Coronary artery (tissue), 2 donors: ENCODE data around the gene ZNF324.

Source experiments
- DNase-seq: peaks from one replicate; pipeline ENCODE4 v3.0.0-alpha.2; 2017; ENCODE audit warnings: low spot score
- H3K27ac ChIP-seq, 2 donors: fragments of 200-600 bp; sonication (generic); one replicate each; pipeline ENCODE4 v1.5.1; 2016 to 2019
- H3K4me3 ChIP-seq: fragments of 200-600 bp; sonication (generic); 2 replicates; pipeline ENCODE4 v1.5.1; 2016; ENCODE audit warnings: mild to moderate bottlenecking, moderate library complexity
- TF ChIP-seq, protein P1 (sequence below): fragments of 200-600 bp; sonication (generic); IDR thresholded peaks from one replicate; pipeline ENCODE4 v1.5.1; 2019; ENCODE audit warnings: antibody characterized with exemption

Gene ZNF324

DNA sequence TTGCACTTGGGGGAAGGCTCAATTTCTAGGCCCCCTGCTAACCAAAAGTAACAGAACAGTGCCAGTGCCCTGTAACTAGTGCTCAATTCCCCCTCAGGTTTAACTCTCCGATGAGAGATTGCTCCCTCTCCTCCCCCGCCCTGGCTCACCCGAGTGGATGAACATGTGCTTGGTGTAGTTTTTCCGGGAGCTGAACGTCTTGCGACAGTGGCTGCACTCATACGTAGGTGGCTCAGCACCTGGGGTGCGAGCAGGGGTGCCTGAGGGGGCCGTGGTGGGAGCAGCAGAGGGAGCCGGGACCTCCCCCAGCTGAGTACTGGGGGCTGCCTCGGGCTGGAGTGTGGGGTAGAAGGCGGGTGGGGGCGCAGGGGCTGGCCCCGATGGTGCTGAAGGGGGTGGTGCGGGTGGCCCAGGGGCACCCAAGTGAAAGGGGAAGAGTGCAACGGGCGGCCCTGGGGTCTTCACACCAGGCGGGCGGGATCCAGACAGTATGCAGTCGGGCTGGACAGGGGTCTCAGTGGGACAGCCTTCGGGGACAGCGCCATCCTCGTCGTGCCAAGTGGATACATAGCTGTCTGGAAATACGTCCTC, 49.5 kb downstream of the ZNF324 start:
- Histone ChIP-seq H3K27ac (no peak overlapping the region), H3K4me3 (no peak overlapping the region)
- DNase-seq: no peak
- TF ChIP-seq, protein P1, sequence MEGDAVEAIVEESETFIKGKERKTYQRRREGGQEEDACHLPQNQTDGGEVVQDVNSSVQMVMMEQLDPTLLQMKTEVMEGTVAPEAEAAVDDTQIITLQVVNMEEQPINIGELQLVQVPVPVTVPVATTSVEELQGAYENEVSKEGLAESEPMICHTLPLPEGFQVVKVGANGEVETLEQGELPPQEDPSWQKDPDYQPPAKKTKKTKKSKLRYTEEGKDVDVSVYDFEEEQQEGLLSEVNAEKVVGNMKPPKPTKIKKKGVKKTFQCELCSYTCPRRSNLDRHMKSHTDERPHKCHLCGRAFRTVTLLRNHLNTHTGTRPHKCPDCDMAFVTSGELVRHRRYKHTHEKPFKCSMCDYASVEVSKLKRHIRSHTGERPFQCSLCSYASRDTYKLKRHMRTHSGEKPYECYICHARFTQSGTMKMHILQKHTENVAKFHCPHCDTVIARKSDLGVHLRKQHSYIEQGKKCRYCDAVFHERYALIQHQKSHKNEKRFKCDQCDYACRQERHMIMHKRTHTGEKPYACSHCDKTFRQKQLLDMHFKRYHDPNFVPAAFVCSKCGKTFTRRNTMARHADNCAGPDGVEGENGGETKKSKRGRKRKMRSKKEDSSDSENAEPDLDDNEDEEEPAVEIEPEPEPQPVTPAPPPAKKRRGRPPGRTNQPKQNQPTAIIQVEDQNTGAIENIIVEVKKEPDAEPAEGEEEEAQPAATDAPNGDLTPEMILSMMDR: no peak

GRCh38 chr19:58516964-58517833, 50.3 kb downstream of the ZNF324 start:
- H3K27ac ChIP-seq: peak overlapping the region in 1 of 2 donors; percentile 98
- TF ChIP-seq, protein P1: no peak
- H3K4me3 ChIP-seq: peak overlapping the region; percentile 93
- no peak for DNase-seq

- TF ChIP-seq, protein P1: no peak
- peak overlapping the region; percentile 93 for H3K4me3 ChIP-seq
- H3K27ac ChIP-seq: peak overlapping the region; percentile 91 to 98
- DNase-seq: no peak
Observed at GRCh38 chr19:58518256-58519086, 51.6 kb downstream of the ZNF324 start.

GRCh38 chr19:58519087-58519354, 52.1 kb downstream of the ZNF324 start:
- TF ChIP-seq, protein P1: no peak
- DNase-seq: peak; percentile 78
- Histone ChIP-seq H3K4me3 (peak overlapping the region; percentile 93), H3K27ac (peak overlapping the region; percentile 91 to 98)

DNA sequence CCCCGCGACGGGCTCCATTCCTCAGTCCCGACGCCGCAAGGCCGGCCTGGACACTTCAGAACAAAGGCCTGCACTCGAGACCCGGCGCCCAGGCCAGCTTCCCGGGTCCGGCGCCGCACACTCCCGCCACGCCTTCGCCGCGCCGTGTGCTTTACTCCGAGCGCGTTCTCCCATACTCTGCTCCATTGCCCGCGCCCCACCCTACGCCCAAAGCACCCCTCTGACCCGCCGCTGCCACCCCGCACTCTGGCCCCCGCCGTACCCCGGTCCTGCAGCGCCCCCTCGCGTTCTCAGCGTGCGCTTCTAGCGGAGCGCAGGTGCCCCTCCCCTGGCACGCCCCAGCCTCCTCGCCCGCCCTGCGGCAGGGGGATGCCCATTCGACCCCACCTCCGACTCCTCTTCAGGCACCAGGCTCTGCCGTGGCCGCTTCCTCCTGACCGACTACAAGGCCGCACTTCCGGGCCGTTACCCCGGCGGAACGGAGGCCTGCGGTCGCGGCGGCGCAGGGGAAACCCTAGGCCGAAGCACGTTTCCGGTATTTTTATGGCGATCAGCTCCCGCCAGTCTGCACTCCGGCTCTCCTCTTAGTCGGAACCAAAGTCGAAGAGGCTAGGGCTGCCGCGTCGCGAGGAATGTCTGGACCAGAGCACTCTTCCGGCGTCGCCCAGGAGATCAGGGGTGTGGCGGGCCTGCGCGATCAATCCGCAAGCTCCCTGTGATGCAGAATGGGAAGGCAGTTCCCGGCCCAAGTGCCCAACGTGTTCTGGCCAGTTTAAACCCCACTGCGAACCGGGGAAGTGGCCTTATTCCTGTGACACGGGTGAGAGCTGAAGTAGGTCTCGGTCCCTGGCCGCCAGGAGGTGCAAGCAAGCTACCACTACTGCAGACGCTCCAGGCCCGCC, 52.7 kb downstream of the ZNF324 start, which contains the start of gene ZBTB45:
Gene ZBTB45 (minus strand): TSS at position 456 of the 902 bp plus-strand sequence. CDS start 2,137 bp downstream, outside the sequence.
- TF ChIP-seq, protein P1: peak; percentile 51
- Histone ChIP-seq H3K4me3 (peak within 1 kb of the TSS; percentile 93), H3K27ac (peak within 1 kb of the TSS; percentile 91 to 98)
- peak; percentile 95 for DNase-seq

- Histone ChIP-seq H3K27ac (peak overlapping the region; percentile 91 to 98), H3K4me3 (peak overlapping the region; percentile 93)
- no peak for DNase-seq
- TF ChIP-seq, protein P1: no peak
Observed at GRCh38 chr19:58520257-58520599, 53.3 kb downstream of the ZNF324 start.
